GM19193 (cell line): Measurements from ENCODE around the gene ARPC2.

Source experiments
- POLR2A ChIP-seq: IDR thresholded peaks from 4 replicates; pipeline ENCODE4 v1.6.1; 2011; ENCODE audit not compliant: insufficient read depth, insufficient read length; ENCODE audit errors: extremely low read depth

ARPC2 gene

DNA sequence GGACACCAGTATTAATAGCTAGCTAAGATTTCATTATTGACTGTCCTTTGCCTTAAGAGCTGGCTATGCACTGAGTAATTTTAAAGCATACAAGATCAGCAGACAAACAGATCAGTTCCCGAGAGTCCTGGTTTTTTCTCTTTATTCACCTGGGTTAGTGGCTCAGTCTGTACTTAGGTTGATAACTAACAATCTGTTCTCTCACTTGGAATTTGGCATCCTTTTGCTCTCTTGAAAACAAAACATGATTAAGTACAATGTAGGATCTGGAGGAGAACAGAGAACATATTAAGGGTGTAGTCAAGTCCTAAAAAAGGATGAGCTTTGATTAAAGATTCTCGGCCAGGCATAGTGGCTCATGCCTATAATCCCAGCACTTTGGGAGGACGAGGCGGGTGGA, 16.6 kb downstream of the ARPC2 start:
- TF ChIP-seq POLR2A = no peak

DNA sequence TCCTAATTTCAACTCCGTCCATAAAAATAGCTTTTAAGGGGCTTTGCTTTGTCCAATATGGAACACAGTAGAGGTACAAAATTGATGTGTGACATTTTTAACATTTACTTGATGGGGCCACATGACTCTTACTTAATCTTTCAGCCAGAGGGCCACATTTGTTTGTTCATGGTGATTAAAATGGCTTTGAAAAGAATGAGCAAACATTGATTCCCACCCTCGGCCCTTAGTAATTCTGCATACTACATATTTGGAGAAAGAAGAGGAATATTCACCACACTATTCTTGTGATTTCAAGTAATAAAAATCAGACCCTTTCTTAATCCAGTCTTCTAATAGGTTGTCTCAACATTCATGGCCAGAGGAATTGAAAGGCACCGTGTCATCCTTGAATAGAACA, 17.5 kb downstream of the ARPC2 start:
- TF ChIP-seq POLR2A = no peak

DNA sequence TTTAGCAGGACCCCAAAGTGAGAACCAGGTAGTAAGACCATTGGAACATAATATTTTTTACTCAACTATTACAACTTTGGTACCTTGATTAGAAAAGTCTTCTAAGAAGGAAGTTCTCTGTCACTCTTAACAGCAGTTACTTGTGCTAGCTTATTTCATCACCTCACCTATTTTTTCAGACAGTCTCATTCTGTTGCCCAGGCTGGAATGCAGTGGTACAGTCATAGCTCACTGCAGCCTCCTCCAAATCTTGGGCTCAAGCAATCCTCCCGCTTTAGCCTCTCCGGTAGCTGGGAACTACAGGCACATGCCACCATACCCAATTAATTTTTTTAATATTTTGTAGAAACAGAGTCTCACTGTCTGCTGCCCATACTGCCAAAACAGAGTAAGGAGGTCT, 18.0 kb downstream of the ARPC2 start:
- no peak for TF ChIP-seq POLR2A

DNA sequence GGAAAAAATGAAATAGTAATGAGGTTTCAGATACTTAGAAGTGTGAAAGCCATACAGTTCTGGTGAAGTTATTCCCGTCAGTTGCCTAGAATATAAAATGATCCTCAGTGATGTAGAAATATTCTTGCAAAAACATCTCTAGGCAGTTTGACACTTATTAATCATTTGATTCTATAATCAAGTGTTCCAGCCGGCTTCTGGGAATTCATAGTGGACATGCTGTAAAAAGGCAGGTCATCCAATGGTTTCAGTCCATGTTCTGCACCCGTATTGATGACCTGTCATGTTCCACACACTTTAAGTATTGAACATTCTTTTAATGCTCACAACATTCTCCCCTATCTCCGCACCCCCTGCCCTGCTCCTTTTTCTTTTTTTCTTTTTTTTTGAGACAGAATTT, 19.8 kb downstream of the ARPC2 start:
- no peak for TF ChIP-seq POLR2A

DNA sequence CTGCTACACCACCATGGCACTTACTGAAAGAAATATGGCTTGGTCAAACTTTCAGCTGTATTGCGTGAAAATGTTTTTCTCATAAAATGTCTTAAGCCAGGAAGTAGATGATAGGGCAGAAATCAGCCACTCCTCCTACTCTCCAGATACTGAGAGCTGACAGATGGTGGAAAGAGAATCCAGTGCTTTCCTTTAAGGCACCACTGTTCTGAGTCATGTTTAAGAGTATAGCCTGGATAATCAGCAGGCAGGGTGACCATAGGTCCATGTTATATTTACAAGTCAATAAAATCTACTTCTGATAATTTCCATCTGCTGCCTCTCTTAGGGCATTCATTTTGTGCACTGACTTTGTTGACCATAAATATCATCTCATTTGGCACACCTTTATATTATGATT, 21.9 kb downstream of the ARPC2 start:
- no peak for TF ChIP-seq POLR2A

DNA sequence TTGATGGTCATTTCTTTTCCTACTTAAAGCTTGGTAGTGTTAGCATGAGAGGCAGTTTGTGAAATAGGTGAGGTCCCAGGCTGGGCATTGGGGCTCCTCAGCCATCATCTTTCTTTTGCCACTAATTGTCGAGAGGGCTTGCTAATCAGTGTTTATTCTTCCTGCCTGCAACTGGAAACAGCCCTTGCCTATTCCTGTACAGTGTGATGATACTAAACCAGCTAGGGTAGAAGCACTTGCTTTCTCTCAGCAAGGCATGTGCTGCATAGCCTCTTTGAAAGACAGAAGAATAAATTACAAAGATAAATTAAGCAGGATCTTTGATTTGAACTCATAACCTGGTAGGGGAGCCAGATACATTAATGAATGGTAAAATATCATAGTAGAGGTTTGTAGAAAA, 27.2 kb downstream of the ARPC2 start:
- TF ChIP-seq POLR2A = no peak

DNA sequence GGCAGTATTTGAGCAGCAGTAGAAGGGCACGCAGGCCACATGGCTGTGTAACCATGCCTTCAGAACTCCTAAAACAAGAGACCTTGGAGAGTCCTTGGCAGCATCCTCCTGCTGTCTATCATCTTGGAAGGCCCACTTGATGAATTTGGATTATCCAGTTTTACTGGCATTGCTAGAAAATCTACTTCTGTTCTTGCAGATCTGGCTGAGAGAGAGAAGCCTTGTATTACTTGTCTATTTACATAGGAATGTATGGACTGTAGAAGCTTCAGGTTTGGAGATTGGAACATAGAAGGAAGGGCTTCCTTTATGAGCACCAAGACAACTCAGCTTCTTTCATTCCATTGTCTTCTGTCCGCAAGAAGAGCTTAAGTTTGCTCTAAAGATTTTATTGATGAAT, 27.7 kb downstream of the ARPC2 start:
- TF ChIP-seq POLR2A = no peak

DNA sequence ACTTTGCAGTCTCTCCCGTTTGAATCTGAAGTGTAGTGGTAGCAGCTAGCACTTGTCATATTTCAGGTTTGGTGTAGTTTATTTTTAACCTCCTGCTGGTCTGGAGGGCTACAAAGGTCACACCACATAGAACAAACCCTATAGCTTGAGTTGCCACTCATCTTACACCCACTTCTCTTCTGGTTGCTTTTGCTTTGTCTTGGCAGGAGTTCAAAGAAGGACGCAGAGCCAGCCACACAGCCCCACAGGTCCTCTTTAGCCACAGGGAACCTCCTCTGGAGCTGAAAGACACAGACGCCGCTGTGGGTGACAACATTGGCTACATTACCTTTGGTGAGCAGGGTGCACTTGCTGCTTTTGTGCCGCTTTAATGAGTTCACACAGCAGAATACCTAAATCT, 28.2 kb downstream of the ARPC2 start:
- no peak for TF ChIP-seq POLR2A

DNA sequence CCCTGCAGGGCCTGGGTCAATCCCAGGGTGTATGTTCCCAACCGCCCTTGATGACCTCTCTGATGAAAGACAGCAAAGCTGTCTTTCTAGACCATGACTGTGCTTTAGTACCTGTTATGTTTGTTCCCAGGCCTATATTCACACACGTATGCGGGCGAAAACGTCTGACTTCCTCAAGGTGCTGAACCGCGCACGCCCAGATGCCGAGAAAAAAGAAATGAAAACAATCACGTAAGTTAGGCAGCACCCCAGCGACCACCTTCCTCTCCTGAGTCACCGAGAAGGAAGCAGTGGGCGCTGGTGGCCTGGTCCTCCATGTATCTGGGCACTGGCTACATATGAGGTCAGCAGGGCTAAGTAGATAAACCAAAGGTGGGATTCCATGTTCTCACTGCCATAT, 32.7 kb downstream of the ARPC2 start:
- TF ChIP-seq POLR2A = no peak

DNA sequence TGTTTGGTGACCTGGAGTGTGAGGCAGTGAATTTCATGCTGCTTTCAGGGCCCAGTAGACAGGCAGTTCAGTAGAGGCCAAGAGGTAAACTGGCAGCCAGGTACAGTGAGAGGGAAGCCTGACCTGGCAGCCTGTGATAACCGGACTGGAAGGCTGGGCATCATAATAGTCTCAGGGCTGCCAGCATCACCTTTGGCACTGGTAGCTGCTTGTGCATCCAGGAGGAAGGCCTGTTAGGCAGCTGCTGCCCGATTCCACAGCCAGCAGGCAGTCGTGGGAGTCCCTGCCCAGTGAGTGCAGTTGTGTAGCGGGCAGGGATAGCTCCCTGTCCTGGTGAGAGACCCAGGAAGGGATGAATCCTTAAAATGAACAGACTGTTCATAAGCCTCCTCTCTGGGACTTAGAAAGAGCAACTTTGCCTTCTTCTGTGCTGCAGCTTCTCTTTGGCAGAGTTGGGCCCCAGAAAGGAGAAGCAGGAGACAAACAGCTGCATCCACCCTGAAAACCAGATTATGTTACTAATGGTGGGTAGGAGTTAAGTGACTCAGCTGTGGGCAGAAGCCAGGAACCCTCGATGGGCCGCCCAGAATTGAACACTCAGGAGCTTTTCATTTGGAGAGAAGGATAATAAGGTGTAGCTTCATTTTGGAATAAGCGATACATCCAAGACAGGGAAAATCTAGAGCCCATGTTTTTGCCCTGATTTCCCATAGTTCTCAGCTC, 35.7 kb downstream of the ARPC2 start:
- no peak for TF ChIP-seq POLR2A

DNA sequence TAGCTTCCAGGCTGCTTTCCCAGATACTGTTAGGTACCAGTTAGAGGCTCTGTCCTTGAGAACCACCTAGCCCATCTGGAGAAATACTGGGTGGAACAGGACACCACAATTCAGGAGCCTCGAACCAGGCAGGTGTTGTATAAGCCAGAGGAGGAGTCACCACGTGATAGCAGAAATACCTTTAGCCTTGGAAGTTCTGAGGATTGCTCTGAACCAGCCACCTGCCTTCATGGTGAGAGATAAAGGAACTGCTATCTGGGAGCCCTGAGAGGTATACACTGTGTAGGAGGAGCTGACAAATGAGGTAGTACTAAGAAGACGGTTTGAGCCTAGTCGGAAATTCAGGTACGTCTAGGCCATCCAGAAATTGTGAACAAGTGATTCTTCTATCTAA, 36.2 kb downstream of the ARPC2 start:
- no peak for TF ChIP-seq POLR2A

DNA sequence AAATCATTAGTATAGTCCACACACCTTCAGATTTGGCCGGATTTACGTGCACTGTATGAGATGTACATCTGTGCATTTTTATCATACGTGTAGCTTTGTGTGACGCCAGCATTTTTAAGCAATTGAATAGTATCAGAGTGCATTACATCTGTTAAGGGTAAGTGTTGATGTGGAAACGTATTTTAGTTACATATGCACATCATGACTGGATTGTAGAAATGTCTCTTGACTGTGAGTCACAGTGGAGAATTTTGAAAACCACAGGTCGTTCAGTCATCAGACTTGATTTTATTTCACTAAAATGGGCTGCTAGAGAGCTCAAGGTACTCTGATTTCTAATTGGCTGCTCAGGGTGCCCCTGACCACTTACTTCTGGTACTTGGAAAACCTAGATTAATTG, 38.5 kb downstream of the ARPC2 start:
- TF ChIP-seq POLR2A = no peak

DNA sequence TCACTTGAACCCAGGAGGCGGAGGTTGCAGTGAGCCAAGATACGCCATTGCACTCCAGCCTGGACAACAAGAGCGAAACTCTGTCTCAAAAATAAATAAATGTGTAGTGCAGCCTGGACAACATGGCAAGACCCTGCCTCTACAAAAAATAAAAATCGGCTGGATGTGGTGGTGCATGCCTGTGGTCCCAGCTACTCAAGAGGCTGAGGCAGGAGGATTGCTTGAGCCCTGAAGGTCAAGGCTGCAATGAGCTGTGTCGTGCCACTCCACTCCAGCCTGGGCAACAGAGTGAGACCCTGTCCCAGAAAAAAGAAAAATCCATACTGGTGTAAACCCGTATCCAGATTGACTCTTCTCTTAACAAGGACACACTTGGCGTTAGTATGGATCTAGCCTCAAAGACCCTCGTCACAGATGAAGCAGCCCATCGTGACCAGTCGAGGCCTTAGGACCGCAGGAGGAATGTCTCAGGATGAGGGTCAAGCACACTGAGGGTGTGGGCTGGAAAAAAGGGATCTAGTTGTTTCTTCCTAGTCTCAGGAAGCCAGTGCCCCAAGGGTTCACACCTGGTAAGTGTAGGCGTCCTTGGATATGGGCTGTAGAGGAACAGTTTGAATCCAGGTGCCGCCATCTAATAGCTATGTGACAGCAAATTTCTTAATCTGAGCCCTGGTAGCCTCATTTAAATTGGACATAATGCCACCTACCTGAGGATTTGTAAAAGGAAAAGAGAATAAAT, 39.8 kb downstream of the ARPC2 start:
- no peak for TF ChIP-seq POLR2A

DNA sequence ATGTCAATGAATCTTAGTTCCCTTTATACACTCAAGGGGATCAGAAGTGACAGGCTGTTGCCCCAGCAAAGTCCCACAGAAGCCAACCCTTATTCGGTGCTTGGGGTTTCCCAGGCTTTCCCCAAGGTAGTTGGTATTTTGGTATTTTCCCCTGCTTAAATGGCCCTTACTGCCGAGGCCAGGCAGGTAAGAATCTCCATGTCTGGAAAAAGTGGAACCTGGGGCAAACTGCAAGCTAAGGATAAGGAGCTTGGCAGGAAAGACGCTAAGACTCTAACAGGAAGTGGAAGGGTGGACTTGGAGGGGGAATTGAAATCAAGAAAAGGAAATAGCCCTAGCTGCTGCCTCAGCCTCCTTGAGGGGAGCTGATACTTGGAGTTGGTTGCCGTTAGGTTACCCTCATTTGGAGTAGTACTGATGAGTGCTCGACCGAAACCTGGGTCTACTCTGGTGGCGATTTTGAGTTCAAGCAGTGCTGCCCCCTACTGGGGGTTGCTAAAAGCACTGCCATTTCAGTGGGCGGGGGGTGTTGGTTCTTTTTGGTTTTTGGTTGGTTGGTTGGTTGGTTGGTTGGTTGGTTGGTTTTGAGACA, 40.5 kb downstream of the ARPC2 start:
- no peak for TF ChIP-seq POLR2A

DNA sequence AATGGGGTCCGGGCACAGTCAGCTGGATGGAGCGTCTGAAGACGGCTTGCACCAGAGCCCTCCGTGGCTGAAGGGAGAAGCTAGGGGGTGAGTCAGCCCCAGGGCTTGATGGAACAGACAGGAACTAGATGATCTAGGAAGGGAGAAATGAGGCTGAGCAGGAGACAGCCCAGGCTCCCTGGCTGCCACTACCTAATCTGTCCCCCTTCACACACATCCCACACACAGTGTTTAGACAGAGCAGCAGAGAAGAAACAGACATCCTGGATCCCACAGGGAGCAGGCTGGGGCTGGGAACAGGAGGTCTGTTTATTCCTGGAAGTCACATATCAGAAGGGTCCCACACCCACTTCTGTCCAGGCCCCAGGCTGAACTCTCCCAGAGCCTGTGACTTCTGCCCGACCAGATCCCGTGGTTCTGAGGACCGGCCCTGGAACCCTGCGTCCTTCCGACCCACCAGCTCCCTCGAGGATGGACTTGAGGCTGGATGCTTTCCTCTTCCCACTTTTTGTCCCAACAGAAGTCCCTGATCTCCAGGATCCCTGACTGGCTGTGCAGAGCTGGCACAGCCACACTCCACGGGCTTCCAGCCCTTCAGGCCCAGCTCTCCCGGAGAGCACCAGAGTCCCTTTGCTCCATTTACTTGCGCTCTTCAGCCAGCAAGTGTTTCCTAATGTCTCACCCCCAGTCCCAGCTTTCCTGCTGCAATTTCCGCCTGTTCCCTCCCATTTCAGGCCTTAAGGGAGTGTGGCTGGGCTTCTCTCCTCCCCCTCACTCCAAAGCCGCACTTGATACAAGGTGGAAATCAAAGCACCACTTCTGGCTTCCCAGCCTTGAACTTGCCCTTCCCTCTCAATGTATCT, 42.3 kb downstream of the ARPC2 start:
- no peak for TF ChIP-seq POLR2A

DNA sequence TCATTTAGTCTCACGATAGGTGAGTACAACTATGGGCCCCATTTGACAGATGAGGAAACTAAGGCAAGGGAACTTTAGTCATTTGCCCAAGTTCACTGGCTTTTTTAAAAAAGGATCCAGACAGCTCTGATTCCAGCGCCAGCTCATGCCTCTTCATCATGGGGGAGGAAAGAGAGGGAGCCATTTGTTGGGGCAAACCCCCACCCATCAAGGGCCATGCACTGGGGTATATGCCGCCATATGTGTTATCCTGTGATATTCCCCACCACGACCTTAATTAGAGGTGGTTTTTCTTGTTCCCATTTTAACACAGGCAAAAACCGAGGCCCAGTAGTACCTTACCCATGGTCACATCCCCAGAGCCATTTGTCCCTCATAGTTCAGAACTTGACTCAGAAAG, 43.2 kb downstream of the ARPC2 start:
- TF ChIP-seq POLR2A = no peak

DNA sequence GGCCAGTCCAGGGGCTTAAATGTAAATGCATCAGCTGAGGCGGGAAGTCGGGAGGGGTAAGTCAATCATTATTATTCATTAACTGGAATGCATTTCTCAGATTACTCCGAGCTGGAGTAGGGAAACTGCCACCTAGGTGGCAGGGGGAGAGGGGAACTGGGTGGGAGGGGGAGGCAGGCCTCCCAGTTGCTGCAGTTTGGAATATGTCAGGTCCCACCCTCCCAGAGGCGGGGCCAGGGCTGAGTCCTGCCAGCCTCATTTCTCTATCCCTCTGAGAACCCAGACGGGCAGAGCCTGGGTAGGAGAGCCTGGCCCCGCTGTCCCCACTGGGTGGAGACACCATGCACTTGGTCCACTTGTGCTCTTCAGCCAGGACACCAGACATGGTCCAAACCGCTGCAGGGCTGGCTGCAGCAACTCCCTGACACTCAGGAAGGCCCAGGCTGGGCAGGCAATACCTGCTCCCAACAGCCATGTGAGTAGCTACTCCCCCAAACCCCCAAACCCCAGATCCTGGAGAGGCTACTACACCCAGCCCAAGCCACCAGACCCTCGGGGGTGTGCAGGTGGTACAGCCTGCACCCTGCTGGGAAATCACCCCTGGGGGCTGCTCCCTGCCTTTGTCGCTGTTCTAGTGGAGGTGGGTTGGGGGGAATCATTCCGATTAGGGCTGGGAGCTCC, 43.9 kb downstream of the ARPC2 start, which contains the start of gene GPBAR1:
TSS of gene GPBAR1 (plus strand) at position 274 of the 681 bp plus-strand sequence. CDS start 1,710 bp downstream, outside the sequence.
- TF ChIP-seq POLR2A = no peak
